SU-DHL-6 (cell line): ENCODE data around the gene CHD2.

Experiments
- H2AFZ ChIP-seq: fragments of 200-600 bp; sonication (generic); 2 replicates; pipeline ENCODE4 v1.6.1; 2014; ENCODE audit warnings: low read depth, mild to moderate bottlenecking, moderate library complexity, mixed read lengths, antibody characterized with exemption, low read length; ENCODE audit not compliant: severe bottlenecking
- H3F3A ChIP-seq: fragments of 200-600 bp; shearing (Covaris generic); 2 replicates; pipeline ENCODE4 v1.6.0; 2016; ENCODE audit warnings: antibody characterized with exemption, mild to moderate bottlenecking; ENCODE audit not compliant: insufficient read depth
- H3K27ac ChIP-seq: fragments of 200-600 bp; sonication (generic); 2 replicates; pipeline ENCODE4 v1.5.1; 2016; ENCODE audit warnings: low read depth, mild to moderate bottlenecking, low read length, moderate library complexity, mixed read lengths
- H3K27me3 ChIP-seq: fragments of 200-600 bp; sonication (generic), shearing (Covaris generic); 2 replicates; pipeline ENCODE4 v1.6.0; 2014; ENCODE audit warnings: mild to moderate bottlenecking, low read length
- H3K36me3 ChIP-seq: fragments of 200-600 bp; sonication (generic); 2 replicates; pipeline ENCODE4 v1.6.1; 2014; ENCODE audit warnings: mild to moderate bottlenecking, low read length, mixed read lengths
- H3K4me2 ChIP-seq: fragments of 300-600, 200-600 bp; shearing (Covaris generic), sonication (generic); 2 replicates; pipeline ENCODE4 v1.6.0; 2014; ENCODE audit warnings: low read length, low read depth, mild to moderate bottlenecking; ENCODE audit not compliant: poor library complexity, severe bottlenecking
- H3K4me3 ChIP-seq: fragments of 200-600 bp; sonication (generic); 2 replicates; pipeline ENCODE4 v1.5.1; 2014; ENCODE audit warnings: antibody characterized with exemption, low read length, mild to moderate bottlenecking, mixed read lengths; ENCODE audit not compliant: insufficient read depth, poor library complexity, severe bottlenecking
- H3K79me2 ChIP-seq: fragments of 200-600 bp; sonication (generic); 2 replicates; pipeline ENCODE4 v1.6.1; 2014; ENCODE audit warnings: mild to moderate bottlenecking, low read length, moderate library complexity; ENCODE audit not compliant: insufficient read depth
- H3K9ac ChIP-seq: fragments of 200-600 bp; sonication (generic); 2 replicates; pipeline ENCODE4 v1.7.0; 2014; ENCODE audit warnings: mild to moderate bottlenecking, low read length
- H3K9me2 ChIP-seq: fragments of 200-600 bp; sonication (generic); replicated peaks from 2 replicates; pipeline ENCODE4 v1.6.1; 2014; ENCODE audit warnings: low read length; ENCODE audit not compliant: insufficient read depth
- H3K9me3 ChIP-seq: fragments of 200-600 bp; sonication (generic); 2 replicates; pipeline ENCODE4 v1.6.1; 2014; ENCODE audit warnings: low read length, mixed read lengths; ENCODE audit not compliant: insufficient read depth
- H4K20me1 ChIP-seq: fragments of 200-600 bp; sonication (generic); 2 replicates; pipeline ENCODE4 v1.6.1; 2014; ENCODE audit warnings: low read depth, mild to moderate bottlenecking, antibody characterized with exemption, low read length, moderate library complexity, mixed read lengths
- CTCF ChIP-seq: fragments of 200-600 bp; sonication (generic); IDR thresholded peaks from one replicate; pipeline ENCODE4 v1.5.1; 2017; ENCODE audit warnings: antibody characterized with exemption, mild to moderate bottlenecking, low read length, moderate library complexity; ENCODE audit not compliant: insufficient read depth, poor library complexity, severe bottlenecking
- EZH2phosphoT487 ChIP-seq: fragments of 200-600 bp; sonication (generic), shearing (Covaris generic); conservative IDR thresholded peaks from 2 replicates; pipeline ENCODE4 v1.6.1; 2018; ENCODE audit warnings: mild to moderate bottlenecking, antibody characterized with exemption, low read length, moderate library complexity, mixed read lengths

The CHD2 gene

GRCh38 chr15:92958105-92958504 lies 58.0 kb downstream of the CHD2 start:
- Histone ChIP-seq H3K4me3 (no peak overlapping the region), H3K9ac (no peak overlapping the region), H3K36me3 (peaks cover 86% of the 10 kb centered on the region), H3K9me3 (no peaks in the 10 kb centered on the region), H2AFZ (no peak overlapping the region), H3K9me2 (no peaks in the 10 kb centered on the region), H3K79me2 (peaks cover 8% of the 10 kb centered on the region; the same call in 1 of the 2 replicates), H3F3A (peaks cover 20% of the 10 kb centered on the region; the same call in 1 of the 2 replicates), H3K4me2 (no peak overlapping the region), H3K27me3 (no peaks in the 10 kb centered on the region), H4K20me1 (0 out of 2 replicates have a peak, but pooled peaks cover 3% of the 10 kb centered on the region), H3K27ac (no peak overlapping the region)
- TF ChIP-seq CTCF: no peak

DNA sequence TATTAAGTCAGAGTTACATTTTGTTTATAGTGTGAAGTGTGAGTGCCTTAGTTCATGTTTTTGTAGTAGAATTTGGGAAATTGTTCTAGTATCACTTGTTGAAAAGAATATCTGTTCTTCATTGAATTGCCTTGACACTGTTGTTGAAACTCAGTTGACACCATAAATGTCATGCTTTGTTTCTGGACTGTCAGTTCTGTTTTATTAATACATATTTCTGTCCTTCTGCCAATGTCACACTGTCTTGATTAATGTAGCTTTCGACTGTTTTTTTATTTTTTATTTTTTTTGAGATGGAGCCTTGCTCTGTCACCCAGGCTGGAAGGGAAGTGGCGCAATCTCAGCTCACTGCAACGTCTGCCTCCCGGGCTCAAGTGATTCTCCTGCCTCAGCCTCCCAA lies 59.1 kb downstream of the CHD2 start:
- Histone ChIP-seq H3K4me2 (no peak overlapping the region), H3K27ac (no peak overlapping the region), H3F3A (peaks cover 12% of the 10 kb centered on the region; the same call in 1 of the 2 replicates), H3K79me2 (peaks cover 10% of the 10 kb centered on the region; the same call in 1 of the 2 replicates), H3K27me3 (no peaks in the 10 kb centered on the region), H2AFZ (no peak overlapping the region), H3K4me3 (no peak overlapping the region), H3K9me2 (no peaks in the 10 kb centered on the region), H3K9me3 (no peaks in the 10 kb centered on the region), H3K9ac (no peak overlapping the region), H3K36me3 (peaks cover 84% of the 10 kb centered on the region), H4K20me1 (0 out of 2 replicates have a peak, but pooled peaks cover 3% of the 10 kb centered on the region)
- no peak for TF ChIP-seq EZH2phosphoT487
- TF ChIP-seq CTCF: no peak

- H4K20me1 ChIP-seq: 0 out of 2 replicates have a peak, but pooled peaks cover 3% of the 10 kb centered on the region
- H3K27me3 ChIP-seq: no peaks in the 10 kb centered on the region
- H3K4me2 ChIP-seq: no peak overlapping the region
- TF ChIP-seq EZH2phosphoT487 (no peak), CTCF (no peak)
- no peak overlapping the region for H3K4me3 ChIP-seq
- H3K27ac ChIP-seq: no peak overlapping the region
- H3K36me3 ChIP-seq: peaks cover 72% of the 10 kb centered on the region
- H3K79me2 ChIP-seq: peaks cover 10% of the 10 kb centered on the region; the same call in 1 of the 2 replicates
- H3K9me2 ChIP-seq: no peaks in the 10 kb centered on the region
- no peaks in the 10 kb centered on the region for H3K9me3 ChIP-seq
- peaks cover 12% of the 10 kb centered on the region; the same call in 1 of the 2 replicates for H3F3A ChIP-seq
- H2AFZ ChIP-seq: no peak overlapping the region
- no peak overlapping the region for H3K9ac ChIP-seq
Observed at GRCh38 chr15:92960996-92961681, 61.0 kb downstream of the CHD2 start.
